Measurements from ENCODE around the gene HNRNPLL.

- TF ChIP-seq CTCF (IDR thresholded peaks at IDR 0.05; ENCODE audit: low read depth, low read length, missing input control) = no peak
- no peak for TF ChIP-seq RXRA (IDR thresholded peaks at IDR 0.05)
- TF ChIP-seq GABPA (IDR thresholded peaks at IDR 0.05 in 1 of 2, conservative IDR thresholded peaks at IDR 0.05 in 1 of 2) = no peak
These were observed 52.9 kb downstream of the HNRNPLL start for GRCh38 chr2:38549851-38550250.

All from liver (tissue), 3 donors.